Measurements from ENCODE around the gene OR4C13.
"Not testable (repeated sequence)": the region's sequence is repeated elsewhere in the genome, so short reads cannot be mapped to it uniquely, and the experiment has no call there.

OR4C13 gene

DNA sequence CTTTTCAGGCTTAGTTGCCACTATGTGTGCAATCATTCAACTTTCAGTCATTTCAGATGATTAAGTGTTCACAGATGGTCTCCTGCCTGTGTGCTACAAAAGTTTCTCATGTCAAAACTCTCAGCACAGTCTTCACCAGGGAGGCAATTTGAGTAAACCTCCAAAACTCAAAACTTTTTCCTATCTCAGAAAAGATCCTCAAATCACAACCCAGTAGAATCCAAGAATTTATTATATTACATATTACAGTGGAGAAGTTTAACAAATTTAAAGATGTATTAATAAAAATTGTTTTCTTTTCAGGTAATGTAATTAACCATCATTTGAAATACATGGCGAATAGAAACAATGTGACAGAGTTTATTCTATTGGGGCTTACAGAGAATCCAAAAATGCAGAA lies at the start of gene OR4C13:
Gene OR4C13 (plus strand): TSS at position 301 of the 400 bp plus-strand sequence. CDS start 32 bp downstream, at position 333.
- no peaks in the 10 kb centered on the region for H3K4me1 Mint-ChIP-seq
- TF ChIP-seq, protein P1, sequence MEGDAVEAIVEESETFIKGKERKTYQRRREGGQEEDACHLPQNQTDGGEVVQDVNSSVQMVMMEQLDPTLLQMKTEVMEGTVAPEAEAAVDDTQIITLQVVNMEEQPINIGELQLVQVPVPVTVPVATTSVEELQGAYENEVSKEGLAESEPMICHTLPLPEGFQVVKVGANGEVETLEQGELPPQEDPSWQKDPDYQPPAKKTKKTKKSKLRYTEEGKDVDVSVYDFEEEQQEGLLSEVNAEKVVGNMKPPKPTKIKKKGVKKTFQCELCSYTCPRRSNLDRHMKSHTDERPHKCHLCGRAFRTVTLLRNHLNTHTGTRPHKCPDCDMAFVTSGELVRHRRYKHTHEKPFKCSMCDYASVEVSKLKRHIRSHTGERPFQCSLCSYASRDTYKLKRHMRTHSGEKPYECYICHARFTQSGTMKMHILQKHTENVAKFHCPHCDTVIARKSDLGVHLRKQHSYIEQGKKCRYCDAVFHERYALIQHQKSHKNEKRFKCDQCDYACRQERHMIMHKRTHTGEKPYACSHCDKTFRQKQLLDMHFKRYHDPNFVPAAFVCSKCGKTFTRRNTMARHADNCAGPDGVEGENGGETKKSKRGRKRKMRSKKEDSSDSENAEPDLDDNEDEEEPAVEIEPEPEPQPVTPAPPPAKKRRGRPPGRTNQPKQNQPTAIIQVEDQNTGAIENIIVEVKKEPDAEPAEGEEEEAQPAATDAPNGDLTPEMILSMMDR (IDR thresholded peaks at IDR 0.05): no peak
- peaks cover 75% of the 10 kb centered on the region for H3K9me3 Mint-ChIP-seq
- no peak for DNase-seq
- no peak within 1 kb of the TSS for H3K4me3 Mint-ChIP-seq
- H3K36me3 Mint-ChIP-seq (ENCODE audit: low read depth): no peaks in the 10 kb centered on the region
- H3K27ac Mint-ChIP-seq: no peak within 1 kb of the TSS
- no peaks in the 10 kb centered on the region for H3K27me3 Mint-ChIP-seq (ENCODE audit: low read depth, poor library complexity)

DNA sequence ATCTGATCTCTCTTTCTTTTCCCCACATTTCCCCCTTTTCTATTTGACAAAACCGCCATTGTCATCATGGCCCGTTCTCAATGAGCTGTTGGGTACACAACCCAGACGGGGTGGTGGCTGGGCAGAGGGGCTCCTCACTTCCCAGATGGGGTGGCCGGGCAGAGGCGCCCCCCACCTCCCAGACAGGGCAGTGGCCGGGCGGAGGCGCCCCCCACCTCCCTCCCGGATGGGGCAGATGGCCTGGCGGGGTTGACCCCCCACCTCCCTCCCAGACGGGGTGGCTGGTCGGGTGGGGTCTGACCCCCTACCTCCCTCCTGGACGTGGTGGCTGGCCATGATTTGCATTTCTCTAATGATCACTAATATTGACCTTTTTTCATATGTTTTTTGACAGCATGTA lies 40.7 kb upstream of the OR4C13 start:
- H3K4me1 Mint-ChIP-seq; H3K27me3 Mint-ChIP-seq (ENCODE audit: low read depth, poor library complexity); H3K4me3 Mint-ChIP-seq; DNase-seq; H3K27ac Mint-ChIP-seq; H3K36me3 Mint-ChIP-seq (ENCODE audit: low read depth): not testable (repeated sequence)
- H3K9me3 Mint-ChIP-seq: peaks cover 70% of the 10 kb centered on the region

DNA sequence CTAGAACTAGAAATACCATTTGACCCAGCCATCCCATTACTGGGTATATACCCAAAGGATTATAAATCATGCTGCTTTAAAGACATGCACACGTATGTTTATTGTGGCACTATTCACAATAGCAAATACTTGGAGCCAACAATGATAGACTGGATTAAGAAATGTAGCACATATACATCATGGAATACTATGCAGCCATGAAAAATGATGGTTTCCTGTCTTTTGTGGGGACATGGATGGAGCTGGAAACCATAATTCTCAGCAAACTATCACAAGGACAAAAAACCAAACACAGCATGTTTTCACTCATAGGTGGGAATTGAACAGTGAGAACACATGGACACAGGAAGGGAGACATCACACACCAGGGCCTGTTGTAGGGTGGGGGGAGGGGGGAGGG lies 3.5 kb upstream of the OR4C13 start:
- not testable (repeated sequence) for H3K4me3 Mint-ChIP-seq; H3K36me3 Mint-ChIP-seq (ENCODE audit: low read depth); H3K27ac Mint-ChIP-seq; DNase-seq; H3K4me1 Mint-ChIP-seq; H3K27me3 Mint-ChIP-seq (ENCODE audit: low read depth, poor library complexity)
- peaks cover 75% of the 10 kb centered on the region for H3K9me3 Mint-ChIP-seq

- not testable (repeated sequence) for H3K27ac Mint-ChIP-seq; DNase-seq; H3K4me1 Mint-ChIP-seq; H3K4me3 Mint-ChIP-seq; H3K27me3 Mint-ChIP-seq (ENCODE audit: low read depth, poor library complexity); H3K36me3 Mint-ChIP-seq (ENCODE audit: low read depth)
- H3K9me3 Mint-ChIP-seq: peaks cover 79% of the 10 kb centered on the region
These were observed 21.2 kb downstream of the OR4C13 start for GRCh38 chr11:49973439-49973838.

- peaks cover 73% of the 10 kb centered on the region for H3K9me3 Mint-ChIP-seq
- not testable (repeated sequence) for DNase-seq; H3K27me3 Mint-ChIP-seq (ENCODE audit: low read depth, poor library complexity); H3K27ac Mint-ChIP-seq; H3K36me3 Mint-ChIP-seq (ENCODE audit: low read depth); H3K4me1 Mint-ChIP-seq; H3K4me3 Mint-ChIP-seq
These were observed 30.2 kb downstream of the OR4C13 start, which contains the start of gene OR4C12 for GRCh38 chr11:49982435-49982834. OR4C12 (minus strand) TSS chr11:49982535; CDS start chr11:49982501, 34 bp downstream.

DNA sequence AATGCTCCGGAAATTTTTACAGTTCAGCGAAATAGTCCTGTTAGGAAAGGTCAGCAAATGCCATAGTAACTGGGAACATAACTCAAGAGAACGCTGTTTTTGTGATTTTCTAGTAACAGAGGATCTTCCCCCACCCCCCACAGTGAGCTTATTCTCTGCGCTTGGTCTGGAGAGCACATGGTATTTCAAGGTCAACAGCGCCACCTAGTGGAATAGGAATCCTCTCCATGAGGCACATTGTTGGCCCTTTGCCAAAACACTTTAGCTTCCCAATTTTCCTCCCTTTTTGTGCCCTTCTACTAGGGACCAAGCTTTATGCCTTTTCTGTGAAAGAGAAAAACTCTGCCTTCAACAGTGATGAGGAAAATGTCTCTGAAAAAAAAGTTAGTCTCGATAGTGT lies 43.4 kb downstream of the OR4C13 start:
- Mint-ChIP-seq H3K27ac (no peak overlapping the region), H3K36me3 (ENCODE audit: low read depth) (no peaks in the 10 kb centered on the region), H3K4me1 (no peaks in the 10 kb centered on the region), H3K27me3 (ENCODE audit: low read depth, poor library complexity) (no peaks in the 10 kb centered on the region), H3K9me3 (peaks cover 76% of the 10 kb centered on the region), H3K4me3 (no peak overlapping the region)
- TF ChIP-seq, protein P1 (IDR thresholded peaks at IDR 0.05): no peak
- DNase-seq: peak; percentile 6

All from nephron progenitor cell (in vitro differentiated cells).